Measurements from ENCODE around the gene SLC66A2. TPM values are rescaled to one million over a fixed set of nuclear protein-coding genes. Genes with fewer than 3 reads are reported as not detected.
A peak's percentile ranks its signal among the peaks of the same experiment; 100 is the strongest.

The SLC66A2 gene
- polyA plus RNA-seq, 1 donor from 2014 or later: 30.3 TPM

- Mint-ChIP-seq H3K27ac (peak overlapping the region in 1 of 3 donors; percentile 42), H3K9me3 (peaks cover 16 to 46% (median 23%) of the 10 kb centered on the region in 3 donors), H3K36me3 (peaks cover 37% of the 10 kb centered on the region), H3K4me3 (peak overlapping the region in 1 of 4 donors; percentile 27), H3K4me1 (peaks cover 4 to 9% (median 8%) of the 10 kb centered on the region in 3 donors), H3K27me3 (no peaks in the 10 kb centered on the region)
These were observed 21.3 kb downstream of the SLC66A2 start for GRCh38 chr18:79930020-79930642.

- Mint-ChIP-seq H3K27ac (no peak overlapping the region), H3K9me3 (peaks cover 13 to 38% (median 22%) of the 10 kb centered on the region in 3 donors), H3K27me3 (no peaks in the 10 kb centered on the region), H3K36me3 (peaks cover 33% of the 10 kb centered on the region), H3K4me1 (peaks cover 4 to 9% (median 8%) of the 10 kb centered on the region in 3 donors), H3K4me3 (no peak overlapping the region)
These were observed 22.9 kb downstream of the SLC66A2 start for GRCh38 chr18:79928563-79928960.

GRCh38 chr18:79927607-79928562 is 23.6 kb downstream of the SLC66A2 start:
- peaks cover 30% of the 10 kb centered on the region for H3K36me3 Mint-ChIP-seq
- H3K9me3 Mint-ChIP-seq: peaks cover 11 to 33% (median 16%) of the 10 kb centered on the region in 3 donors
- H3K27me3 Mint-ChIP-seq: no peaks in the 10 kb centered on the region
- H3K4me1 Mint-ChIP-seq: peaks cover 2 to 8% (median 6%) of the 10 kb centered on the region in 3 donors
- no peak overlapping the region for H3K27ac Mint-ChIP-seq
- no peak overlapping the region for H3K4me3 Mint-ChIP-seq

GRCh38 chr18:79926715-79927606 is 24.5 kb downstream of the SLC66A2 start:
- Mint-ChIP-seq H3K9me3 (peaks cover 7 to 27% (median 11%) of the 10 kb centered on the region in 3 donors), H3K27me3 (no peaks in the 10 kb centered on the region), H3K4me3 (no peak overlapping the region), H3K36me3 (peaks cover 22% of the 10 kb centered on the region), H3K27ac (no peak overlapping the region), H3K4me1 (peaks cover 0 to 7% (median 6%) of the 10 kb centered on the region in 3 donors)

- Mint-ChIP-seq H3K36me3 (peaks cover 20% of the 10 kb centered on the region), H3K9me3 (peaks cover 5 to 23% (median 11%) of the 10 kb centered on the region in 3 donors)
These were observed 25.1 kb downstream of the SLC66A2 start for GRCh38 chr18:79926306-79926705.

GRCh38 chr18:79924814-79925731 is 26.4 kb downstream of the SLC66A2 start:
- no peak overlapping the region for H3K27ac Mint-ChIP-seq
- peaks cover 4 to 15% (median 10%) of the 10 kb centered on the region in 3 donors for H3K9me3 Mint-ChIP-seq
- H3K4me1 Mint-ChIP-seq: peaks cover 0 to 5% (median 3%) of the 10 kb centered on the region in 3 donors
- no peaks in the 10 kb centered on the region for H3K27me3 Mint-ChIP-seq
- H3K36me3 Mint-ChIP-seq: peaks cover 18% of the 10 kb centered on the region
- no peak overlapping the region for H3K4me3 Mint-ChIP-seq

More at GRCh38 chr18:79926306-79926705, 25.1 kb downstream of the SLC66A2 start:
- Mint-ChIP-seq H3K27me3 (no peaks in the 10 kb centered on the region), H3K4me3 (no peak overlapping the region), H3K27ac (no peak overlapping the region), H3K4me1 (peaks cover 0 to 6% (median 4%) of the 10 kb centered on the region in 3 donors)

- Mint-ChIP-seq H3K36me3 (peaks cover 10% of the 10 kb centered on the region), H3K4me1 (peaks cover 0 to 5% (median 3%) of the 10 kb centered on the region in 3 donors)
These were observed 27.4 kb downstream of the SLC66A2 start for GRCh38 chr18:79923896-79924585.

GRCh38 chr18:79922971-79923411 is 28.5 kb downstream of the SLC66A2 start:
- Mint-ChIP-seq H3K27ac (no peak overlapping the region), H3K4me1 (peaks cover 0 to 7% (median 1%) of the 10 kb centered on the region in 3 donors)

More at GRCh38 chr18:79923896-79924585, 27.4 kb downstream of the SLC66A2 start:
- peaks cover 0 to 5% (median 1%) of the 10 kb centered on the region in 3 donors for H3K9me3 Mint-ChIP-seq
- no peak overlapping the region for H3K4me3 Mint-ChIP-seq
- no peak overlapping the region for H3K27ac Mint-ChIP-seq
- no peaks in the 10 kb centered on the region for H3K27me3 Mint-ChIP-seq

GRCh38 chr18:79921984-79922965 is 29.2 kb downstream of the SLC66A2 start:
- Mint-ChIP-seq H3K27ac (no peak overlapping the region), H3K9me3 (no peaks in the 10 kb centered on the region), H3K4me3 (no peak overlapping the region), H3K36me3 (peaks cover 6% of the 10 kb centered on the region), H3K4me1 (peaks cover 0 to 7% (median 1%) of the 10 kb centered on the region in 3 donors), H3K27me3 (no peaks in the 10 kb centered on the region)

More at GRCh38 chr18:79922971-79923411, 28.5 kb downstream of the SLC66A2 start:
- Mint-ChIP-seq H3K27me3 (no peaks in the 10 kb centered on the region), H3K36me3 (peaks cover 6% of the 10 kb centered on the region), H3K9me3 (no peaks in the 10 kb centered on the region), H3K4me3 (no peak overlapping the region)

GRCh38 chr18:79919089-79919488 is 32.4 kb downstream of the SLC66A2 start:
- H3K9me3 Mint-ChIP-seq: no peaks in the 10 kb centered on the region
- no peak overlapping the region for H3K27ac Mint-ChIP-seq
- peaks cover 3 to 7% (median 3%) of the 10 kb centered on the region in 3 donors for H3K4me1 Mint-ChIP-seq
- H3K4me3 Mint-ChIP-seq: no peak overlapping the region
- H3K27me3 Mint-ChIP-seq: no peaks in the 10 kb centered on the region
- peaks cover 11% of the 10 kb centered on the region for H3K36me3 Mint-ChIP-seq

- Mint-ChIP-seq H3K27me3 (no peaks in the 10 kb centered on the region), H3K9me3 (no peaks in the 10 kb centered on the region), H3K4me1 (peaks cover 4 to 9% (median 7%) of the 10 kb centered on the region in 3 donors), H3K4me3 (no peak overlapping the region), H3K27ac (no peak overlapping the region), H3K36me3 (peaks cover 12% of the 10 kb centered on the region)
These were observed 32.8 kb downstream of the SLC66A2 start for GRCh38 chr18:79918615-79919011.
